H4 (cell line): Measurements from ENCODE around the gene ACYP2. TPM values are rescaled to one million over a fixed set of nuclear protein-coding genes. Genes with fewer than 3 reads are reported as not detected.
"Not testable (repeated sequence)": the region's sequence is repeated elsewhere in the genome, so short reads cannot be mapped to it uniquely, and the experiment has no call there.

Experiments used
- DNase-seq: peaks from one replicate; pipeline ENCODE4 v3.0.0-alpha.2; 2015; ENCODE audit warnings: low spot score
- total RNA-seq: library from RNA; depleted of rRNA; stranded (reverse); fragments of >200 nt; shearing (Covaris generic); gene quantifications from 2 replicates; pipeline ENCODE4 v1.2.3, GENCODE V29; 2014

ACYP2 gene
- total RNA-seq, 1 experiment from 2014 or later, result 6.9 TPM

GRCh38 chr2:54097124-54097523 is 18.3 kb upstream of the ACYP2 start:
- no peak for DNase-seq

GRCh38 chr2:54099370-54099769 is 16.0 kb upstream of the ACYP2 start:
- no peak for DNase-seq

- DNase-seq, result no peak
These were observed 15.4 kb upstream of the ACYP2 start for GRCh38 chr2:54099829-54100585.

GRCh38 chr2:54100772-54101171 is 14.6 kb upstream of the ACYP2 start:
- no peak for DNase-seq

GRCh38 chr2:54103454-54104314 is 11.7 kb upstream of the ACYP2 start:
- DNase-seq, result peak; percentile 78

- peak; percentile 60 for DNase-seq
These were observed 8.6 kb upstream of the ACYP2 start for GRCh38 chr2:54106631-54107454.

GRCh38 chr2:54107455-54107764 is 8.0 kb upstream of the ACYP2 start:
- no peak for DNase-seq

- no peak for DNase-seq
These were observed 7.4 kb upstream of the ACYP2 start for GRCh38 chr2:54107903-54108615.

GRCh38 chr2:54109848-54110247 is 5.6 kb upstream of the ACYP2 start:
- DNase-seq, result no peak

- DNase-seq, result not testable (repeated sequence)
These were observed 936 bp upstream of the ACYP2 start for GRCh38 chr2:54114479-54114878.

- DNase-seq, result no peak
These were observed 505 bp upstream of the ACYP2 start for GRCh38 chr2:54114936-54115283.

GRCh38 chr2:54116598-54116997 is 1.2 kb downstream of the ACYP2 start:
- not testable (repeated sequence) for DNase-seq

GRCh38 chr2:54120950-54121349 is 5.5 kb downstream of the ACYP2 start:
- no peak for DNase-seq

- no peak for DNase-seq
These were observed 6.9 kb downstream of the ACYP2 start for GRCh38 chr2:54122171-54122935.

GRCh38 chr2:54122939-54123338 is 7.5 kb downstream of the ACYP2 start:
- DNase-seq, result peak; percentile 68

GRCh38 chr2:54127174-54127573 is 11.8 kb downstream of the ACYP2 start:
- DNase-seq, result not testable (repeated sequence)

- DNase-seq, result no peak
These were observed 17.6 kb downstream of the ACYP2 start for GRCh38 chr2:54133056-54133455.

GRCh38 chr2:54139210-54139609 is 23.8 kb downstream of the ACYP2 start:
- no peak for DNase-seq

GRCh38 chr2:54143780-54144179 is 28.4 kb downstream of the ACYP2 start:
- no peak for DNase-seq

- no peak for DNase-seq
These were observed 33.0 kb downstream of the ACYP2 start for GRCh38 chr2:54148391-54148790.
